CD4-positive, alpha-beta T cell (primary cell): ENCODE data around the gene PRAC2. TPM values are rescaled to one million over a fixed set of nuclear protein-coding genes. Genes with fewer than 3 reads are reported as not detected.

Source experiments
- ATAC-seq: fragments of 200-7000 bp; cut with Tn5 transposase; one replicate; pipeline ENCODE4 v1.10.0; 2022; ENCODE audit warnings: mild to moderate bottlenecking; ENCODE audit not compliant: poor library complexity
- CTCF ChIA-PET: fragments of 350-600 bp; sonication (Branson Sonifier 250); formaldehyde crosslinking; loops from one replicate; lab custom pipeline; 2021; ENCODE audit warnings: antibody characterized with exemption, inconsistent platforms; lab: Charles Lee
- POLR2A ChIA-PET: fragments of 350-600 bp; sonication (Branson Sonifier 250); formaldehyde crosslinking; loops from one replicate; lab custom pipeline; 2021; ENCODE audit warnings: antibody characterized with exemption, inconsistent platforms; lab: Charles Lee
- DNase-seq, 14 experiments: peaks; one replicate each; pipeline ENCODE4 v3.0.0-alpha.2; 2013 to 2020; ENCODE audit warnings: mixed read lengths in 2 of 14
- H3K27ac ChIP-seq, 2 donors: one replicate each; pipeline versions ENCODE4 v1.5.1 to v1.7.0; 2013; ENCODE audit warnings: low read length in 2 of 2, low read depth in 1 of 2, mild to moderate bottlenecking in 1 of 2
- H3K27me3 ChIP-seq, 2 experiments: 1 replicate in 1 of 2; 2 replicates in 1 of 2; pipeline versions ENCODE4 v1.6.1 to v1.7.0; 2013; ENCODE audit warnings: low read length in 2 of 2, control low read depth in 1 of 2, mild to moderate bottlenecking in 1 of 2, moderate library complexity in 1 of 2; ENCODE audit not compliant: insufficient read depth in 2 of 2, control insufficient read depth in 1 of 2
- H3K36me3 ChIP-seq: one replicate; pipeline ENCODE4 v1.6.1; 2013; ENCODE audit warnings: low read length, control low read depth; ENCODE audit not compliant: insufficient read depth
- H3K4me1 ChIP-seq: one replicate; pipeline ENCODE4 v1.6.1; 2013; ENCODE audit warnings: low read length, control low read depth; ENCODE audit not compliant: insufficient read depth
- H3K4me3 ChIP-seq: one replicate; pipeline ENCODE4 v1.5.1; 2013; ENCODE audit warnings: mild to moderate bottlenecking, low read length, moderate library complexity
- H3K9me3 ChIP-seq, 2 experiments: 1 replicate in 1 of 2; 2 replicates in 1 of 2; pipeline versions ENCODE4 v1.6.1 to v1.7.0; 2013; ENCODE audit warnings: low read length in 2 of 2, mild to moderate bottlenecking in 2 of 2, control low read depth in 1 of 2, moderate library complexity in 1 of 2; ENCODE audit not compliant: control insufficient read depth in 1 of 2, insufficient read depth in 1 of 2
- H3K27ac Mint-ChIP-seq: one replicate; pipeline ENCODE4 v1.8.0; 2020; ENCODE audit warnings: mixed read lengths
- H3K27me3 Mint-ChIP-seq: one replicate; pipeline ENCODE4 v1.8.0; 2021; ENCODE audit warnings: mixed read lengths
- H3K36me3 Mint-ChIP-seq: one replicate; pipeline ENCODE4 v1.8.0; 2021; ENCODE audit warnings: low read depth, mixed read lengths
- H3K4me1 Mint-ChIP-seq: one replicate; pipeline ENCODE4 v1.8.0; 2021; ENCODE audit warnings: low read depth, mixed read lengths
- H3K4me3 Mint-ChIP-seq: one replicate; pipeline ENCODE4 v1.8.0; 2020; ENCODE audit warnings: mild to moderate bottlenecking, mixed read lengths
- H3K9me3 Mint-ChIP-seq: one replicate; pipeline ENCODE4 v1.8.0; 2020; ENCODE audit warnings: mixed read lengths
- CTCF ChIP-seq: fragments of 200-600 bp; IDR thresholded peaks from one replicate; pipeline ENCODE4 v1.8.0; 2022; ENCODE audit warnings: antibody characterized with exemption, mild to moderate bottlenecking
- intact Hi-C, 2 experiments: fragments of 100-400 bp; cut with DNase I in 1 of 2; cut with micrococcal nuclease in 1 of 2; formaldehyde crosslinking; loops; one replicate each; pipeline versions ENCODE4 v1.15.1 to v1.9.0; 2023 to 2025; cut with DNase I, micrococcal nuclease
- total RNA-seq, 174 experiments: library from RNA in 2 of 174; stranded (reverse) in 2 of 174; gene quantifications; one replicate each; pipeline ENCODE4 v1.2.3 and lab custom pipeline; 2021 to 2026

Gene PRAC2
- total RNA-seq, 2 experiments from 2014 or later, result not detected

GRCh38 chr17:48746916-48747444 is 24.0 kb downstream of the PRAC2 start:
- Mint-ChIP-seq H3K27me3 (peaks cover 97% of the 10 kb centered on the region), H3K4me3 (no peak overlapping the region), H3K36me3 (no peaks in the 10 kb centered on the region), H3K9me3 (no peaks in the 10 kb centered on the region), H3K4me1 (peaks cover 16% of the 10 kb centered on the region), H3K27ac (no peak overlapping the region)
- DNase-seq (no peak), ATAC-seq (no peak)
- Histone ChIP-seq H3K4me1 (peaks cover 20% of the 10 kb centered on the region), H3K9me3 (peaks cover 8 to 18% of the 10 kb centered on the region in 2 experiments), H3K27me3 (peaks cover 86 to 98% of the 10 kb centered on the region in 2 experiments), H3K27ac (no peak overlapping the region), H3K36me3 (no peaks in the 10 kb centered on the region), H3K4me3 (no peak overlapping the region)
- CTCF ChIA-PET, result interaction anchor here (1.3 to 1.6 kb wide), 2 partner anchors 23 to 69 kb away, joined by 4 to 6 read pairs; no protein-coding TSS in a partner anchor
- intact Hi-C loops, result loop anchor here in 1 of 2 experiments (2.0 kb wide), 1 partner anchor 20 kb away; no protein-coding TSS in a partner anchor
- POLR2A ChIA-PET, result no interaction called here
- no peak for TF ChIP-seq CTCF

GRCh38 chr17:48747445-48748363 is 24.7 kb downstream of the PRAC2 start:
- peaks cover 16% of the 10 kb centered on the region for H3K4me1 Mint-ChIP-seq
- CTCF ChIA-PET, result interaction anchor here (1.6 kb wide), 1 partner anchor 24 kb away, joined by 4 read pairs; no protein-coding TSS in a partner anchor
- no peak for ATAC-seq
- Histone ChIP-seq H3K4me3 (no peak overlapping the region), H3K27me3 (peaks cover 88 to 98% of the 10 kb centered on the region in 2 experiments), H3K36me3 (no peaks in the 10 kb centered on the region), H3K27ac (no peak overlapping the region), H3K9me3 (peaks cover 8 to 25% of the 10 kb centered on the region in 2 experiments), H3K4me1 (peaks cover 23% of the 10 kb centered on the region)
- POLR2A ChIA-PET, result no interaction called here
- TF ChIP-seq CTCF, result no peak
- no peak overlapping the region for H3K4me3 Mint-ChIP-seq
- peaks cover 97% of the 10 kb centered on the region for H3K27me3 Mint-ChIP-seq
- no peaks in the 10 kb centered on the region for H3K9me3 Mint-ChIP-seq
- H3K27ac Mint-ChIP-seq, result no peak overlapping the region
- H3K36me3 Mint-ChIP-seq, result no peaks in the 10 kb centered on the region
- intact Hi-C loops, result loop anchor here (2.0 kb wide), 2 partner anchors 21 to 29 kb away; no protein-coding TSS in a partner anchor
- no peak for DNase-seq

- Mint-ChIP-seq H3K9me3 (no peaks in the 10 kb centered on the region), H3K36me3 (no peaks in the 10 kb centered on the region), H3K27me3 (peaks cover 97% of the 10 kb centered on the region), H3K4me3 (no peak overlapping the region), H3K4me1 (peaks cover 28% of the 10 kb centered on the region), H3K27ac (no peak overlapping the region)
- no peak for TF ChIP-seq CTCF
- intact Hi-C loops, result loop anchor here in 1 of 2 experiments (2.0 kb wide), 1 partner anchor 30 kb away; no protein-coding TSS in a partner anchor
- Histone ChIP-seq H3K4me3 (no peak overlapping the region), H3K36me3 (no peaks in the 10 kb centered on the region), H3K9me3 (peaks cover 8 to 29% of the 10 kb centered on the region in 2 experiments), H3K27me3 (peaks cover 88 to 98% of the 10 kb centered on the region in 2 experiments), H3K27ac (no peak overlapping the region), H3K4me1 (peaks cover 34% of the 10 kb centered on the region)
- ChIA-PET CTCF (interaction anchor here (1.0 to 1.6 kb wide), 2 partner anchors 25 to 36 kb away, joined by 3 to 4 read pairs; no protein-coding TSS in a partner anchor), POLR2A (no interaction called here)
- DNase-seq (no peak), ATAC-seq (no peak)
These were observed 26.0 kb downstream of the PRAC2 start for GRCh38 chr17:48748718-48749566.
